ENCODE measurements around the gene MYO15B.

Gene MYO15B

GRCh38 chr17:75565618-75566017 lies 22.0 kb upstream of the MYO15B start:
- no peak for TF ChIP-seq ZNF274 (IDR thresholded peaks at IDR 0.05; ENCODE audit: low read depth, low read length)
- H3K4me3 ChIP-seq (ENCODE audit: low read length), result no peak overlapping the region

- no peak overlapping the region for H3K4me3 ChIP-seq (ENCODE audit: low read length)
- no peak for TF ChIP-seq ZNF274 (IDR thresholded peaks at IDR 0.05; ENCODE audit: low read depth, low read length)
These were observed 21.2 kb upstream of the MYO15B start for GRCh38 chr17:75566416-75566815.

- no peak overlapping the region for H3K4me3 ChIP-seq (ENCODE audit: low read length)
- no peak for TF ChIP-seq ZNF274 (IDR thresholded peaks at IDR 0.05; ENCODE audit: low read depth, low read length)
These were observed 20.8 kb upstream of the MYO15B start for GRCh38 chr17:75566834-75567233.

GRCh38 chr17:75568412-75569255 lies 19.0 kb upstream of the MYO15B start:
- no peak for TF ChIP-seq ZNF274 (IDR thresholded peaks at IDR 0.05; ENCODE audit: low read depth, low read length)
- H3K4me3 ChIP-seq (ENCODE audit: low read length), result no peak overlapping the region

- no peak overlapping the region for H3K4me3 ChIP-seq (ENCODE audit: low read length)
- no peak for TF ChIP-seq ZNF274 (IDR thresholded peaks at IDR 0.05; ENCODE audit: low read depth, low read length)
These were observed 17.4 kb upstream of the MYO15B start for GRCh38 chr17:75570034-75570676.

- no peak overlapping the region for H3K4me3 ChIP-seq (ENCODE audit: low read length)
- no peak for TF ChIP-seq ZNF274 (IDR thresholded peaks at IDR 0.05; ENCODE audit: low read depth, low read length)
These were observed 16.8 kb upstream of the MYO15B start for GRCh38 chr17:75570772-75571171.

- no peak for TF ChIP-seq ZNF274 (IDR thresholded peaks at IDR 0.05; ENCODE audit: low read depth, low read length)
These were observed 16.3 kb upstream of the MYO15B start for GRCh38 chr17:75571197-75571884.

GRCh38 chr17:75571885-75572215 lies 15.8 kb upstream of the MYO15B start:
- no peak for TF ChIP-seq ZNF274 (IDR thresholded peaks at IDR 0.05; ENCODE audit: low read depth, low read length)
- H3K4me3 ChIP-seq (ENCODE audit: low read length), result no peak overlapping the region

More at GRCh38 chr17:75571197-75571884, 16.3 kb upstream of the MYO15B start:
- no peak overlapping the region for H3K4me3 ChIP-seq (ENCODE audit: low read length)

- H3K4me3 ChIP-seq (ENCODE audit: low read length), result no peak overlapping the region
These were observed 14.7 kb upstream of the MYO15B start for GRCh38 chr17:75572713-75573539.

GRCh38 chr17:75573540-75573957 lies 14.1 kb upstream of the MYO15B start:
- no peak overlapping the region for H3K4me3 ChIP-seq (ENCODE audit: low read length)
- no peak for TF ChIP-seq ZNF274 (IDR thresholded peaks at IDR 0.05; ENCODE audit: low read depth, low read length)

More at GRCh38 chr17:75572713-75573539, 14.7 kb upstream of the MYO15B start:
- TF ChIP-seq ZNF274 (IDR thresholded peaks at IDR 0.05; ENCODE audit: low read depth, low read length), result no peak

- H3K4me3 ChIP-seq (ENCODE audit: low read length), result no peak overlapping the region
- TF ChIP-seq ZNF274 (IDR thresholded peaks at IDR 0.05; ENCODE audit: low read depth, low read length), result no peak
These were observed 13.6 kb upstream of the MYO15B start for GRCh38 chr17:75573994-75574393.

- no peak for TF ChIP-seq ZNF274 (IDR thresholded peaks at IDR 0.05; ENCODE audit: low read depth, low read length)
- no peak overlapping the region for H3K4me3 ChIP-seq (ENCODE audit: low read length)
These were observed 13.1 kb upstream of the MYO15B start for GRCh38 chr17:75574404-75575036.

GRCh38 chr17:75575197-75575596 lies 12.4 kb upstream of the MYO15B start:
- TF ChIP-seq ZNF274 (IDR thresholded peaks at IDR 0.05; ENCODE audit: low read depth, low read length), result no peak
- no peak overlapping the region for H3K4me3 ChIP-seq (ENCODE audit: low read length)

All from GM08714 (cell line).